Endometrial microvascular endothelial cells (primary cell): Measurements from ENCODE around the gene PCSK9. TPM values are rescaled to one million over a fixed set of nuclear protein-coding genes. Genes with fewer than 3 reads are reported as not detected.

Experiments
- in situ Hi-C: cut with HindIII; loops from 2 replicates; pipeline ENCODE4 v1.10.0; 2017; ENCODE audit warnings: low sequenced_read_pairs, low pct_unique_long_range_greater_than_20kb; ENCODE audit errors: inconsistent ontology term
- total RNA-seq: library from RNA; depleted of rRNA; stranded (reverse); fragments of >200 nt; gene quantifications from one replicate; pipeline ENCODE4 v1.2.3, GENCODE V29; 2015; ENCODE audit errors: inconsistent ontology term

Gene PCSK9
- total RNA-seq, 1 donor from 2014 or later = not detected

GRCh38 chr1:55053265-55053954 lies 14.1 kb downstream of the PCSK9 start:
- in situ Hi-C loops = no loop called here

- in situ Hi-C loops = no loop called here
Measured at GRCh38 chr1:55054396-55054795, 15.0 kb downstream of the PCSK9 start.

- in situ Hi-C loops = no loop called here
Measured at GRCh38 chr1:55055084-55055882, 15.9 kb downstream of the PCSK9 start.

GRCh38 chr1:55055951-55056631 lies 16.7 kb downstream of the PCSK9 start:
- in situ Hi-C loops = no loop called here

GRCh38 chr1:55056632-55056992 lies 17.3 kb downstream of the PCSK9 start:
- in situ Hi-C loops = no loop called here

- in situ Hi-C loops = no loop called here
Measured at GRCh38 chr1:55057270-55057955, 18.1 kb downstream of the PCSK9 start.

GRCh38 chr1:55057956-55058298 lies 18.6 kb downstream of the PCSK9 start:
- in situ Hi-C loops = no loop called here

GRCh38 chr1:55059302-55060132 lies 20.2 kb downstream of the PCSK9 start:
- in situ Hi-C loops = no loop called here

GRCh38 chr1:55060133-55060999 lies 21.0 kb downstream of the PCSK9 start:
- in situ Hi-C loops = no loop called here

GRCh38 chr1:55061000-55061705 lies 21.8 kb downstream of the PCSK9 start:
- in situ Hi-C loops = no loop called here

GRCh38 chr1:55061706-55062321 lies 22.5 kb downstream of the PCSK9 start:
- in situ Hi-C loops = no loop called here

GRCh38 chr1:55062801-55063576 lies 23.6 kb downstream of the PCSK9 start:
- in situ Hi-C loops = no loop called here

- in situ Hi-C loops = no loop called here
Measured at GRCh38 chr1:55063577-55063942, 24.2 kb downstream of the PCSK9 start.

- in situ Hi-C loops = no loop called here
Measured at GRCh38 chr1:55064071-55064581, 24.8 kb downstream of the PCSK9 start.

GRCh38 chr1:55064861-55065263 lies 25.5 kb downstream of the PCSK9 start:
- in situ Hi-C loops = no loop called here

- in situ Hi-C loops = no loop called here
Measured at GRCh38 chr1:55065648-55066047, 26.3 kb downstream of the PCSK9 start.
